ENCODE measurements around the gene CNN3.

CNN3 gene

DNA sequence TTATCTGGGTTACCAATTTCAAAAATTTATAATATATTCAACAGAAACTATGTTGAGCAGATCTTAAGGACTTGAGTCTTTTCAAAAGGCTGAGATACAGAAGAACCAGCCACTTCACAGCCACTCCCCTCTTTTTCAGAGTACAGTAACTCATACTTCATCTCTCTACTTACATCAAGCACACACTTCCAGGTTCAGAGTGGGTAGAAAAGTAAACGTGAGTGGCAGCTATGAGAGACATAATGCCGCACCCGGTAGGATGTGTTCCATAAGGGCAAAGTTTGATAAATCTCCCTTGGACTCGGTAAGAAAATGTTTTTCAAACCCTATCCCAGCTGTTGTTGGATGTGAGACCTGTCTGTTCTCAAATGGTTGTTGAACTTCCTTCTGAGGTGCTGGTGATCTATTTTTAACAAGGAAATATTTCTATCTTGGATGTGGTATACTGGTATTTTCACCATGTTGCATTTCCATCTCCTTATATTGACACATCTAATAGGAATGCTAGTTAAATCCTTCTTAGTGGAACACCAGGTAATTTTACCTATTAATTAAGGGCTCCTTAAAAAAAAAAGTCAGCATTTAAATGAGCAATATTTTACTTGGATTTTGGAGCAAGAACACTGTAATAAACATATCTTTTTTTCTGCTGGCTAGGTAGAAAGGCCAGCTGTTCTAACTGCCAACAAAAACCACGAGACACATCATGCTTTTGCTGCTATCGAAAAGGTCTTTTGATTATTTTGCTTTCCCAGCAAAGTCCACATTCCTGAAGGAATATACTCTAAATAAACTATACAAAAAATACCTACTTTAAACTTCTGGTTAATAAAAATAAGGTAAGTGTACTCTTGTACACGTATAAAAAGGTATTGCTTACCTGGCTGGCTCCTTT is 28.2 kb downstream of the CNN3 start:
- TF ChIP-seq GLIS3 (CRISPR knock-in tag; IDR thresholded peaks at IDR 0.05) (no peak), PPARA (CRISPR knock-in tag; IDR thresholded peaks at IDR 0.05; ENCODE audit: borderline replicate concordance) (no peak), ARNTL (CRISPR knock-in tag; IDR thresholded peaks at IDR 0.05; ENCODE audit: borderline replicate concordance, low read depth) (no peak), OSR1 (CRISPR knock-in tag; IDR thresholded peaks at IDR 0.05) (no peak), ISL1 (CRISPR knock-in tag; IDR thresholded peaks at IDR 0.05) (no peak), ZFP3 (CRISPR knock-in tag; IDR thresholded peaks at IDR 0.05) (no peak), BACH2 (CRISPR knock-in tag; IDR thresholded peaks at IDR 0.05; ENCODE audit: borderline replicate concordance) (no peak)
- TF ChIP-seq, protein P1, sequence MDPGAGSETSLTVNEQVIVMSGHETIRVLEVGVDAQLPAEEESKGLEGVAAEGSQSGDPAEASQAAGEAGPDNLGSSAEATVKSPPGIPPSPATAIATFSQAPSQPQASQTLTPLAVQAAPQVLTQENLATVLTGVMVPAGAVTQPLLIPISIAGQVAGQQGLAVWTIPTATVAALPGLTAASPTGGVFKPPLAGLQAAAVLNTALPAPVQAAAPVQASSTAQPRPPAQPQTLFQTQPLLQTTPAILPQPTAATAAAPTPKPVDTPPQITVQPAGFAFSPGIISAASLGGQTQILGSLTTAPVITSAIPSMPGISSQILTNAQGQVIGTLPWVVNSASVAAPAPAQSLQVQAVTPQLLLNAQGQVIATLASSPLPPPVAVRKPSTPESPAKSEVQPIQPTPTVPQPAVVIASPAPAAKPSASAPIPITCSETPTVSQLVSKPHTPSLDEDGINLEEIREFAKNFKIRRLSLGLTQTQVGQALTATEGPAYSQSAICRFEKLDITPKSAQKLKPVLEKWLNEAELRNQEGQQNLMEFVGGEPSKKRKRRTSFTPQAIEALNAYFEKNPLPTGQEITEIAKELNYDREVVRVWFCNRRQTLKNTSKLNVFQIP (CRISPR knock-in tag; IDR thresholded peaks at IDR 0.05; ENCODE audit: borderline replicate concordance, low read depth) = no peak
- TF ChIP-seq, protein P2, sequence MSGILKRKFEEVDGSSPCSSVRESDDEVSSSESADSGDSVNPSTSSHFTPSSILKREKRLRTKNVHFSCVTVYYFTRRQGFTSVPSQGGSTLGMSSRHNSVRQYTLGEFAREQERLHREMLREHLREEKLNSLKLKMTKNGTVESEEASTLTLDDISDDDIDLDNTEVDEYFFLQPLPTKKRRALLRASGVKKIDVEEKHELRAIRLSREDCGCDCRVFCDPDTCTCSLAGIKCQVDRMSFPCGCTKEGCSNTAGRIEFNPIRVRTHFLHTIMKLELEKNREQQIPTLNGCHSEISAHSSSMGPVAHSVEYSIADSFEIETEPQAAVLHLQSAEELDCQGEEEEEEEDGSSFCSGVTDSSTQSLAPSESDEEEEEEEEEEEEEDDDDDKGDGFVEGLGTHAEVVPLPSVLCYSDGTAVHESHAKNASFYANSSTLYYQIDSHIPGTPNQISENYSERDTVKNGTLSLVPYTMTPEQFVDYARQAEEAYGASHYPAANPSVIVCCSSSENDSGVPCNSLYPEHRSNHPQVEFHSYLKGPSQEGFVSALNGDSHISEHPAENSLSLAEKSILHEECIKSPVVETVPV (CRISPR knock-in tag; IDR thresholded peaks at IDR 0.05) = no peak
- TF ChIP-seq, protein P3, sequence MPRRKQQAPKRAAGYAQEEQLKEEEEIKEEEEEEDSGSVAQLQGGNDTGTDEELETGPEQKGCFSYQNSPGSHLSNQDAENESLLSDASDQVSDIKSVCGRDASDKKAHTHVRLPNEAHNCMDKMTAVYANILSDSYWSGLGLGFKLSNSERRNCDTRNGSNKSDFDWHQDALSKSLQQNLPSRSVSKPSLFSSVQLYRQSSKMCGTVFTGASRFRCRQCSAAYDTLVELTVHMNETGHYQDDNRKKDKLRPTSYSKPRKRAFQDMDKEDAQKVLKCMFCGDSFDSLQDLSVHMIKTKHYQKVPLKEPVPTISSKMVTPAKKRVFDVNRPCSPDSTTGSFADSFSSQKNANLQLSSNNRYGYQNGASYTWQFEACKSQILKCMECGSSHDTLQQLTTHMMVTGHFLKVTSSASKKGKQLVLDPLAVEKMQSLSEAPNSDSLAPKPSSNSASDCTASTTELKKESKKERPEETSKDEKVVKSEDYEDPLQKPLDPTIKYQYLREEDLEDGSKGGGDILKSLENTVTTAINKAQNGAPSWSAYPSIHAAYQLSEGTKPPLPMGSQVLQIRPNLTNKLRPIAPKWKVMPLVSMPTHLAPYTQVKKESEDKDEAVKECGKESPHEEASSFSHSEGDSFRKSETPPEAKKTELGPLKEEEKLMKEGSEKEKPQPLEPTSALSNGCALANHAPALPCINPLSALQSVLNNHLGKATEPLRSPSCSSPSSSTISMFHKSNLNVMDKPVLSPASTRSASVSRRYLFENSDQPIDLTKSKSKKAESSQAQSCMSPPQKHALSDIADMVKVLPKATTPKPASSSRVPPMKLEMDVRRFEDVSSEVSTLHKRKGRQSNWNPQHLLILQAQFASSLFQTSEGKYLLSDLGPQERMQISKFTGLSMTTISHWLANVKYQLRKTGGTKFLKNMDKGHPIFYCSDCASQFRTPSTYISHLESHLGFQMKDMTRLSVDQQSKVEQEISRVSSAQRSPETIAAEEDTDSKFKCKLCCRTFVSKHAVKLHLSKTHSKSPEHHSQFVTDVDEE (CRISPR knock-in tag; IDR thresholded peaks at IDR 0.05) = no peak
- ATAC-seq = no peak

DNA sequence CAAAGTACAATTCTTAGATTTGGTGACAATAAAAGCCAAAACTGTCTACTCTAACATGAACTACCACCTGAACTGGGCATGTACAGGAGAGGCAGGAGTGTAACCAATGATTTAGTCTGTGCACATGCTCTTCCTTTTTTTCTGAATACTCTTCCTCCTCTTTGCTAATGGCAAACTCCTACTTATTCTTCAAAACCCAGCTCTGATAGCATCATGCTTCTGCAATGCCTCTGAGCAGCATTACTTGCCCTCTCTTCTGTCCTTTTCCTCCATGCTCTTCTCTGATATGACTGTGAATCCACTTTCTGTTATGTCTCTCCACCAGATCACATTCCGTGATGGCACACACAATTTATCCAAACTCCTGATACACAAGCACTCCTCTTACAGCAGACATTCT is 31.4 kb downstream of the CNN3 start:
- ATAC-seq = no peak
- TF ChIP-seq, protein P4, sequence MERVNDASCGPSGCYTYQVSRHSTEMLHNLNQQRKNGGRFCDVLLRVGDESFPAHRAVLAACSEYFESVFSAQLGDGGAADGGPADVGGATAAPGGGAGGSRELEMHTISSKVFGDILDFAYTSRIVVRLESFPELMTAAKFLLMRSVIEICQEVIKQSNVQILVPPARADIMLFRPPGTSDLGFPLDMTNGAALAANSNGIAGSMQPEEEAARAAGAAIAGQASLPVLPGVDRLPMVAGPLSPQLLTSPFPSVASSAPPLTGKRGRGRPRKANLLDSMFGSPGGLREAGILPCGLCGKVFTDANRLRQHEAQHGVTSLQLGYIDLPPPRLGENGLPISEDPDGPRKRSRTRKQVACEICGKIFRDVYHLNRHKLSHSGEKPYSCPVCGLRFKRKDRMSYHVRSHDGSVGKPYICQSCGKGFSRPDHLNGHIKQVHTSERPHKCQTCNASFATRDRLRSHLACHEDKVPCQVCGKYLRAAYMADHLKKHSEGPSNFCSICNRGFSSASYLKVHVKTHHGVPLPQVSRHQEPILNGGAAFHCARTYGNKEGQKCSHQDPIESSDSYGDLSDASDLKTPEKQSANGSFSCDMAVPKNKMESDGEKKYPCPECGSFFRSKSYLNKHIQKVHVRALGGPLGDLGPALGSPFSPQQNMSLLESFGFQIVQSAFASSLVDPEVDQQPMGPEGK (CRISPR knock-in tag; IDR thresholded peaks at IDR 0.05; ENCODE audit: borderline replicate concordance) = no peak
- TF ChIP-seq ZFP3 (CRISPR knock-in tag; IDR thresholded peaks at IDR 0.05) = peak; percentile 97

DNA sequence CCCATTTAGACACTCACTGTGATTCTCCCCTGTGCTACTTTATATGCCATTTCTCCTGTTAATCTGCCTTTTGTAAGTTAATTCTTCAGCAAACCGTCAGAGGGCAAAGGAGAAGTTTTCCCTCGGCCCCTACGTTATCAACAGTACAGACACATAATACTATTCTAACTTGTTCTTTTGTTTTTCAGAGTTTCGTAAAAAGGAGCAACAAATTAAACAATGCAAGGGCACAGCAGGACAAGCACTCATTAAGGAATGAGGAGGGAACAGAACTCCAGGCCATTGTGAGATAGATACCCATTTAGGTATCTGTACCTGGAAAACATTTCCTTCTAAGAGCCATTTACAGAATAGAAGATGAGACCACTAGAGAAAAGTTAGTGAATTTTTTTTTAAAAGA is 32.3 kb downstream of the CNN3 start:
- no peak for ATAC-seq
- no peak for TF ChIP-seq ZFP3 (CRISPR knock-in tag; IDR thresholded peaks at IDR 0.05)
- TF ChIP-seq ZNF8 (CRISPR knock-in tag; IDR thresholded peaks at IDR 0.05) = no peak
- no peak for TF ChIP-seq BACH2 (CRISPR knock-in tag; IDR thresholded peaks at IDR 0.05; ENCODE audit: borderline replicate concordance)
- TF ChIP-seq CSDC2 (CRISPR knock-in tag; IDR thresholded peaks at IDR 0.05) = no peak
- TF ChIP-seq PPARA (CRISPR knock-in tag; IDR thresholded peaks at IDR 0.05; ENCODE audit: borderline replicate concordance) = no peak
- no peak for TF ChIP-seq OSR1 (CRISPR knock-in tag; IDR thresholded peaks at IDR 0.05)
- no peak for TF ChIP-seq GLIS3 (CRISPR knock-in tag; IDR thresholded peaks at IDR 0.05)
- TF ChIP-seq, protein P2 (CRISPR knock-in tag; IDR thresholded peaks at IDR 0.05) = no peak
- TF ChIP-seq, protein P5, sequence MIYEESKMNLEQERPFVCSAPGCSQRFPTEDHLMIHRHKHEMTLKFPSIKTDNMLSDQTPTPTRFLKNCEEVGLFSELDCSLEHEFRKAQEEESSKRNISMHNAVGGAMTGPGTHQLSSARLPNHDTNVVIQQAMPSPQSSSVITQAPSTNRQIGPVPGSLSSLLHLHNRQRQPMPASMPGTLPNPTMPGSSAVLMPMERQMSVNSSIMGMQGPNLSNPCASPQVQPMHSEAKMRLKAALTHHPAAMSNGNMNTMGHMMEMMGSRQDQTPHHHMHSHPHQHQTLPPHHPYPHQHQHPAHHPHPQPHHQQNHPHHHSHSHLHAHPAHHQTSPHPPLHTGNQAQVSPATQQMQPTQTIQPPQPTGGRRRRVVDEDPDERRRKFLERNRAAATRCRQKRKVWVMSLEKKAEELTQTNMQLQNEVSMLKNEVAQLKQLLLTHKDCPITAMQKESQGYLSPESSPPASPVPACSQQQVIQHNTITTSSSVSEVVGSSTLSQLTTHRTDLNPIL (CRISPR knock-in tag; IDR thresholded peaks at IDR 0.05; ENCODE audit: low read depth) = no peak
- no peak for TF ChIP-seq ZFP30 (CRISPR knock-in tag; IDR thresholded peaks at IDR 0.05)
- TF ChIP-seq, protein P4 (CRISPR knock-in tag; IDR thresholded peaks at IDR 0.05; ENCODE audit: borderline replicate concordance) = no peak
- TF ChIP-seq, protein P1 (CRISPR knock-in tag; IDR thresholded peaks at IDR 0.05; ENCODE audit: borderline replicate concordance, low read depth) = no peak
- TF ChIP-seq ZNF70 (CRISPR knock-in tag; IDR thresholded peaks at IDR 0.05) = no peak
- TF ChIP-seq TCF4 (CRISPR knock-in tag; IDR thresholded peaks at IDR 0.05; ENCODE audit: borderline replicate concordance) = no peak

Measured in SK-N-SH treated with all-trans-retinoic acid at 6 μM for 48 hours (cell line).